Mesendoderm (in vitro differentiated cells): Measurements from ENCODE around the gene SUPT6H.
A peak's percentile ranks its signal among the peaks of the same experiment; 100 is the strongest.

Source experiments
- DNase-seq: peaks from one replicate; pipeline ENCODE4 v3.0.0; 2013
- H2AK5ac ChIP-seq: 2 replicates; pipeline ENCODE4 v1.6.1; 2013; ENCODE audit warnings: low read length, inconsistent platforms
- H2BK120ac ChIP-seq: 2 replicates; pipeline ENCODE4 v1.6.1; 2013; ENCODE audit warnings: low read depth, mild to moderate bottlenecking, low read length, moderate library complexity, mixed read lengths
- H2BK15ac ChIP-seq: replicated peaks from 2 replicates; pipeline ENCODE4 v1.6.1; 2013; ENCODE audit warnings: low read depth, mild to moderate bottlenecking, moderate library complexity
- H2BK5ac ChIP-seq: 2 replicates; pipeline ENCODE4 v1.6.1; 2013; ENCODE audit warnings: low read length, inconsistent platforms
- H3K18ac ChIP-seq: 2 replicates; pipeline ENCODE4 v1.6.1; 2013; ENCODE audit warnings: mild to moderate bottlenecking, low read length, mixed read lengths
- H3K23ac ChIP-seq: one replicate; pipeline ENCODE4 v1.6.1; 2013; ENCODE audit warnings: low read length
- H3K27ac ChIP-seq: 2 replicates; pipeline ENCODE4 v1.5.1; 2013; ENCODE audit warnings: low read depth, mild to moderate bottlenecking, inconsistent platforms, low read length, moderate library complexity
- H3K27me3 ChIP-seq: 2 replicates; pipeline ENCODE4 v1.6.1; 2013; ENCODE audit warnings: low read length, control low read depth, mild to moderate bottlenecking, inconsistent platforms; ENCODE audit not compliant: insufficient read depth, poor library complexity
- H3K36me3 ChIP-seq: 2 replicates; pipeline ENCODE4 v1.6.1; 2013; ENCODE audit warnings: low read length, inconsistent platforms; ENCODE audit not compliant: control insufficient read depth, insufficient read depth
- H3K4ac ChIP-seq: one replicate; pipeline ENCODE4 v1.6.1; 2013; ENCODE audit warnings: low read depth, mild to moderate bottlenecking, low read length, moderate library complexity
- H3K4me1 ChIP-seq: 2 replicates; pipeline ENCODE4 v1.6.1; 2013; ENCODE audit warnings: low read depth, low read length, inconsistent platforms; ENCODE audit not compliant: control insufficient read depth
- H3K4me2 ChIP-seq: 2 replicates; pipeline ENCODE4 v1.6.1; 2013; ENCODE audit warnings: low read length
- H3K4me3 ChIP-seq: 2 replicates; pipeline ENCODE4 v1.5.1; 2013; ENCODE audit warnings: mild to moderate bottlenecking, low read length
- H3K56ac ChIP-seq: one replicate; pipeline ENCODE4 v1.6.1; 2013; ENCODE audit warnings: low read length
- H3K79me1 ChIP-seq: 2 replicates; pipeline ENCODE4 v1.6.1; 2013; ENCODE audit warnings: low read length, inconsistent platforms
- H3K79me2 ChIP-seq: 2 replicates; pipeline ENCODE4 v1.6.1; 2013; ENCODE audit warnings: mild to moderate bottlenecking, low read length; ENCODE audit not compliant: control insufficient read depth, insufficient read depth
- H3K9ac ChIP-seq: 2 replicates; pipeline ENCODE4 v1.6.1; 2013; ENCODE audit warnings: low read length, inconsistent platforms
- H4K5ac ChIP-seq: one replicate; pipeline ENCODE4 v1.6.1; 2013; ENCODE audit warnings: low read length
- H4K8ac ChIP-seq: one replicate; pipeline ENCODE4 v1.6.1; 2013; ENCODE audit warnings: low read depth, mild to moderate bottlenecking, control low read depth, low read length, moderate library complexity
- WGBS: extraction: QIAGEN DNeasy Blood & Tissue Kit; methylation state at CpG from one replicate; pipeline ENCODE4 v1.1.7; 2013; ENCODE audit warnings: low lambda C conversion rate, missing lambda C conversion rate; ENCODE audit not compliant: insufficient coverage; ENCODE audit errors: extremely low coverage; 5-methylcytosine and 5-hydroxymethylcytosine counted together

The SUPT6H gene

GRCh38 chr17:28748852-28749515 is 87.0 kb downstream of the SUPT6H start:
- Histone ChIP-seq H3K18ac (no peak overlapping the region), H3K4ac (no peak overlapping the region), H3K56ac (no peak overlapping the region), H3K4me2 (no peak overlapping the region), H3K36me3 (peaks cover 40% of the 10 kb centered on the region), H2AK5ac (no peak overlapping the region), H3K79me1 (peaks cover 30% of the 10 kb centered on the region), H3K4me3 (no peak overlapping the region), H3K79me2 (peaks cover 40% of the 10 kb centered on the region), H3K27me3 (no peaks in the 10 kb centered on the region), H2BK5ac (no peak overlapping the region), H4K8ac (no peak overlapping the region), H3K23ac (no peak overlapping the region), H2BK120ac (no peak overlapping the region), H2BK15ac (no peak overlapping the region), H4K5ac (no peak overlapping the region), H3K27ac (no peak overlapping the region), H3K9ac (no peak overlapping the region), H3K4me1 (peaks cover 11% of the 10 kb centered on the region)
- no CpG with 5 or more reads among the region's 18 CpGs for WGBS
- DNase-seq = no peak

GRCh38 chr17:28749516-28750177 is 87.6 kb downstream of the SUPT6H start:
- H2BK15ac ChIP-seq = no peak overlapping the region
- no peaks in the 10 kb centered on the region for H3K27me3 ChIP-seq
- no peak overlapping the region for H2BK120ac ChIP-seq
- peak; percentile 19 for DNase-seq
- no peak overlapping the region for H3K9ac ChIP-seq
- H3K27ac ChIP-seq = peak overlapping the region; percentile 2
- no peak overlapping the region for H3K4ac ChIP-seq
- no peak overlapping the region for H3K56ac ChIP-seq
- H3K36me3 ChIP-seq = peaks cover 40% of the 10 kb centered on the region
- H3K4me3 ChIP-seq = no peak overlapping the region
- H3K23ac ChIP-seq = no peak overlapping the region
- no CpG with 5 or more reads among the region's 11 CpGs for WGBS
- H3K4me2 ChIP-seq = no peak overlapping the region
- H2BK5ac ChIP-seq = no peak overlapping the region
- H4K8ac ChIP-seq = no peak overlapping the region
- peaks cover 11% of the 10 kb centered on the region for H3K4me1 ChIP-seq
- H2AK5ac ChIP-seq = no peak overlapping the region
- H3K79me1 ChIP-seq = peaks cover 30% of the 10 kb centered on the region
- H4K5ac ChIP-seq = no peak overlapping the region
- H3K79me2 ChIP-seq = peaks cover 36% of the 10 kb centered on the region
- no peak overlapping the region for H3K18ac ChIP-seq

DNA sequence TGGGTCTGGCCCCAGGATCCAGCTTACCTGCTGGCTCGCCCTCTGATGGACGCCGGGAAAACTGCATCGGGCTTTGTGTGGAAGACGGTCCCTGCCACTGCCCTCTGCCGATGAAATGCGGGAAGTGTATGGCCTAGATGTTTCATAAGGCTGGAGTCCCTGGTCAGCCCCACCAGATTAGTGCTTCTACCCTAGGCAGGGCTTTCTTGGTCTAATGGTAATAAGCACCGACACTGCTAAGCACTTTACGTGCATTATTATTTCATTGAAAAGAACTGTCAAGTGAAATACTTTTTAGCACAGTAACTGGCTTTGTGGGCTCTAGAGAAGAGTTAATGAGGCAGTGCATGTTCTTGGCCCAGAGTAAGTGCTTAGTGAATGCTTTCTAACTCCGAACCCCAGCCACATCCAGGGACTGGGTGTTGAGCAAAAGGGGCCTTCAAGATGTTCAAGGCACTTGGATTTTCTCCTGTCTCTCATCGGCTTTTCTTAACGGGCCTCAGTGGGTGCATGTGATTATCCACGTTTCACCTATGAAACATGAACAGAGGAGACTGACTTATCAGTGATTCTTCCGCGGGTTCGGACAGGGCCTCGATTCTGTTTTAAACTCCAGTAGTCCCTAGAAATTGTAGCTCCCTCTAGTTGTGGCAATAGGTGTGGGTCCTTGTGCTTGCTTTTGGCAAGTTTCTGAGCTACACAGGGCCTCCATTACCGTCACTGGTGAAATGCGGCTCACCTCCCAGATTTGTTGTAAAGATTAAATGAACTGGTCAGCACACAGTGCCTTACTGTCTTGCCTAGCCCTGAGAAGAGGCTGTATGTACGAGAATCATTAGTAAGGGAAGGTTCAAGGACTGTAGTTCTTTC is 88.4 kb downstream of the SUPT6H start:
- Histone ChIP-seq H4K5ac (no peak overlapping the region), H3K56ac (peak overlapping the region; percentile 49), H3K18ac (no peak overlapping the region), H3K4ac (no peak overlapping the region), H2BK120ac (no peak overlapping the region), H3K23ac (peak overlapping the region; percentile 24), H3K4me1 (peaks cover 11% of the 10 kb centered on the region), H2AK5ac (no peak overlapping the region), H3K79me2 (peaks cover 28% of the 10 kb centered on the region), H3K9ac (peak overlapping the region; percentile 51), H3K36me3 (peaks cover 40% of the 10 kb centered on the region), H2BK15ac (no peak overlapping the region), H3K79me1 (peaks cover 30% of the 10 kb centered on the region), H3K4me2 (no peak overlapping the region), H3K4me3 (no peak overlapping the region), H3K27ac (no peak overlapping the region), H4K8ac (no peak overlapping the region), H3K27me3 (no peaks in the 10 kb centered on the region), H2BK5ac (no peak overlapping the region)
- DNase-seq = peak; percentile 96
- WGBS = no CpG with 5 or more reads among the region's 20 CpGs

- Histone ChIP-seq H4K5ac (no peak overlapping the region), H2BK15ac (no peak overlapping the region), H3K4me3 (no peak overlapping the region), H3K27me3 (no peaks in the 10 kb centered on the region), H3K18ac (no peak overlapping the region), H3K9ac (no peak overlapping the region), H2AK5ac (no peak overlapping the region), H3K4me1 (peaks cover 3% of the 10 kb centered on the region), H2BK120ac (no peak overlapping the region), H3K56ac (no peak overlapping the region), H2BK5ac (no peak overlapping the region), H3K27ac (no peak overlapping the region), H3K23ac (no peak overlapping the region), H3K4me2 (no peak overlapping the region), H3K36me3 (peaks cover 36% of the 10 kb centered on the region), H4K8ac (no peak overlapping the region), H3K4ac (no peak overlapping the region), H3K79me2 (peaks cover 15% of the 10 kb centered on the region), H3K79me1 (peaks cover 19% of the 10 kb centered on the region)
- DNase-seq = no peak
- no CpG with 5 or more reads among the region's 10 CpGs for WGBS
Measured at GRCh38 chr17:28751600-28752366, 89.8 kb downstream of the SUPT6H start.
